Stimulated activated CD4-positive, alpha-beta T cell treated with anti-CD3 and anti-CD28 coated beads, TNF-alpha, amount 100 ng/mL, for 24 hours (primary cell): Measurements from ENCODE around the gene NCKAP5.

Experiments used
- DNase-seq, 3 experiments: peaks; one replicate each; pipeline ENCODE4 v3.0.0-alpha.2; 2020; ENCODE audit warnings: low read depth in 3 of 3

NCKAP5 gene

GRCh38 chr2:133421516-133422324 lies 146.5 kb downstream of the NCKAP5 start:
- DNase-seq, result no peak

- DNase-seq, result no peak
These were observed 147.5 kb downstream of the NCKAP5 start for GRCh38 chr2:133420788-133421187.

DNA sequence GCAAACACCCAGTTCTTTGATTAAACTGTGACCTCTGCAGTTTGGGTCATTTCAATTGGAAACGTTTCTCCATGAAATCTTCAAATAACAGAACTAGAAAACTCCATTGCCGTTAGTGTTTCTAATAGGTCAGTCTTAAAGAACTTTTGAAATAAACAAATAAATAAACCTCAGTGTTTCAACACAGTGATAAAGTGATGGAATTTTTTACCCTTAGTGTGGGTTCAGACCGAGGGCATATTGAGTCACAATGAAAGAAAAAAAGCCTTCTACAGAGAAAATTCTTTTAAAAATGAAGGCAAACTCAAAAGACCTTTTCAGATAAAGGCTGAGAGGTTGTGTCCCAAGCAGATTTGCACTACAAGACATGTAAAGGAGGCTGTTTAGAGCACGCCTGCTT lies 149.6 kb downstream of the NCKAP5 start:
- DNase-seq, result no peak

- DNase-seq, result no peak
These were observed 150.2 kb downstream of the NCKAP5 start for GRCh38 chr2:133418021-133418420.

DNA sequence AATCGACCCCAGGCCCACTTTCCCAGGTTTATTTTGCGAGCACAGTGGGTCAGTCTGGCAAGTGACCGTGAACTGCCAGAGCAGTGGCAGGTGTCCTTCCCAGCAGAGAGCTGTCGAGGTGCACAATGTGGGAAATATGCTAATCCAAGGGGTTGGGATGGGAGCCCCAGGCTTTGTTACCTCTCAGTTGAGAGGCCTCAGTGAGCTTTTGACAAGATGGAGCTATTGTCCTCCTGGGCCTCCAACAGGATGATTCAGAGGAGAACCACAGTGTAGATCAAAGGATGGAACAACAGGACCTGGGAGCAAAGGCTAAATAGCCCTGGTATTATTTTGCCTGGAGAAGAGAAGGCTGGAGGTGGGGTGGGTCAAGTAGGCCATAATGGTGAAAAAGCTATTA lies 150.8 kb downstream of the NCKAP5 start:
- no peak for DNase-seq

DNA sequence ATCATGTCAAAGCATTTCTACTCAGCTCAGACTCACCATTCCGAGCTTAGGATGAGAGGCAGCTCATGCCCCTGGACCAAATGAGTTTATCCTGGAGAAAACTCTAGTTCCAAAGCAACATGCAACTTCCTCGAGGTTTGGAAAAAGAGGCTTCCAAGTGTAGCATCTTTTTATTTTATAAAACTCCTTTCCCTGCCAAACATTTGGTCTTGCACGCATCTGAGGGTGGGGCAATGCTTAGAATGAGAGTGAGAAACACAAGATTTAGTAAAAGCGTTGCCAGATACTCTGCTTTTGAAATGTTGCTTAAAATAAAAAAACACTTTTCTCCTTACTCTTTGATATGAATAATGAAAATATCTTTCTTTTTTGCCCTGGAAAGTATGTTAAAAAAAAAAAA lies 151.5 kb downstream of the NCKAP5 start:
- no peak for DNase-seq

DNA sequence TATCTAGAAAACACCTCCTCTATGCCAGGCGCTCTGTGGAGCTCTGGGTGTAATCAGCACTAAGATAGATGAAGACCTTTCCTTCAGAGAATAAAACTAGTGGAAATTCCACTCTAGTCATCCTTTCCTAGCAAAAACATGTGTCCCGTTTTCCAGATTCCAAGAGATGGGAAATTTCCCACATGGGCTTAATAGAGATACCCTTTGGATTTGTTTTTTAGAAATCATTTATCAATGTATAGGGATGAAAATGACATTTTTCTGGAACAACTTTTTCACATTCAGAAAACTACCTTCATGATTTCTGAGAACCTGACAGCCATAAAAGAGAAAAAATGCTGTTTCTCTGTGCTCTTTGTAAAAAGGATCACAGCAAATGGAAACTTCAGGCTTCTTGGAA lies 152.1 kb downstream of the NCKAP5 start:
- no peak for DNase-seq

GRCh38 chr2:133415210-133415876 lies 152.9 kb downstream of the NCKAP5 start:
- no peak for DNase-seq

GRCh38 chr2:133414486-133415209 lies 153.6 kb downstream of the NCKAP5 start:
- DNase-seq, result no peak

- no peak for DNase-seq
These were observed 154.4 kb downstream of the NCKAP5 start for GRCh38 chr2:133413863-133414262.

GRCh38 chr2:133412694-133413093 lies 155.6 kb downstream of the NCKAP5 start:
- DNase-seq, result no peak

DNA sequence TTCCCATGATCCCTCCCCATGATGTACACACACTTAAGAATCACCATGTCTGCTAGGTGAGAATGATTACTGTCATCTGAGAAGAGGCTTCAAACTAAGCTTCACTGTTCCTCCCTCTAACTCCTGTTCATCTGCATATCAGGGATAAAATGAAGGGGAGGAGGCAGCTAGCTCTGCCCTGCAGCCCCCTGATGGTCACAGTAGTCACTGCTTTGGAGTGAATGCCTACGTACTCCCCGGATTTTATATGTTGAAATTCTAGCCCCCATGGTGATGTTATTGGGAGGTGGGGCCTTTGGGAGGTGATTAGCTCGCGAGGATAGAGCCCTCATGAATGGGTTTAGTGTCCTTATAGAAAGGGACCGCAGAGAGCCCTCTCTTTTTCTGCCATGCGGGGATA lies 156.4 kb downstream of the NCKAP5 start:
- DNase-seq, result no peak

GRCh38 chr2:133411101-133411500 lies 157.2 kb downstream of the NCKAP5 start:
- DNase-seq, result no peak

GRCh38 chr2:133409581-133410285 lies 158.5 kb downstream of the NCKAP5 start:
- DNase-seq, result no peak

- DNase-seq, result no peak
These were observed 159.6 kb downstream of the NCKAP5 start for GRCh38 chr2:133408671-133409070.

DNA sequence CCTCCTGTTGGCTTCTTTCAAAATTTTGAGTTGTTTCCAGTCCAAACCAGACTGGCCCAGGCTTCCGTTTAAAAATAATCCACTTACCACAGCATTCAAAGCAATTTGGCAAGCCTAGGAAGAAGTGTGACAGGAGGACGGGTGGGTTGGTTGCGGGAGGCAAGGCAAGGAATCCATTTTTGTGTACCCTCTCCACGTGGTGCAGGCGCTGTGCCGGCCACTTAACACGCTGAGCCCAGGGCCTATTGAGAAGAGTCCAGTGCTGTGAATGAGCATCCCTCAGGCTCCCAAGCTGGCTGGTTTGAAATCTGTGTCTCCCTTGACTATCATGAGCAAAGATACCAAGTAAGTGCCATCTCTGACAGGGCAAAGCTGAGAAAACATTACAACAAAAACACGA lies 160.9 kb downstream of the NCKAP5 start:
- DNase-seq, result no peak

DNA sequence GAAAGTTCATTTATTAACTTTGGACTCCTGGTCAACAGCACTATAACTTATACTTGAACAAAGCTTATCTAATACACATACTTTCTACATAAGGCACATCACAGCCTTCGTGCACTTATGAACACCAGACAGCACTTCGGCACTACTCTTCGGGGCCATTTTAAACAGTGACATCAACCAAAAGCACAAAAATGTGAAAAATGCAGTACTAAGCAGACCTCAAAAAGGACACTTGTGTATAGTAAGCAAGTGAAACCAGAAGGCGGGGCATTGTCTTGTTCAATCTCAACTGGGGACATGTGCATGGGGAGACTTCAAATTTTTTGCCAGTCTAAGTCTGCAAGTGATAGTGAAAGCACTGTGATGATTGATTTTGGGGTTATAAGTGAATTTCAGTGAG lies 163.0 kb downstream of the NCKAP5 start:
- no peak for DNase-seq

GRCh38 chr2:133400411-133400810 lies 167.9 kb downstream of the NCKAP5 start:
- DNase-seq, result no peak

DNA sequence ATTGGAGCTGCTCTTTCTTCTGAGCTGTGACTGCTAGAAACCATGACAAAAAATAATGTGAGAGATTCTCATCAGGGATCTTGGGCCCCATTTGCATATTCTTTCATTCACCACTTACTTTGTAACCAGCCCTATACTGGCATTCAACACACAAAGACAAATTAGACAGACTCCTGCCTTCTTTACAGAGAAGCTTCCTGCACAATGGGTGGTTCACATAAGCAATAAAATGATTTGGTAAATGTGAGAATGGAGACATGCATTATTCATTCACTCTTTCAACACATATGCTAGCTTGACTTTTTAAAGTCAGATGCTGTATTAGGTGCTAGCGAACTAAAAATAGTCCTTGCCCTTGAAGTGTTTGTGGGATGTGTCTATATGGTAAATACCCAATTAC lies 174.4 kb downstream of the NCKAP5 start:
- DNase-seq, result no peak

DNA sequence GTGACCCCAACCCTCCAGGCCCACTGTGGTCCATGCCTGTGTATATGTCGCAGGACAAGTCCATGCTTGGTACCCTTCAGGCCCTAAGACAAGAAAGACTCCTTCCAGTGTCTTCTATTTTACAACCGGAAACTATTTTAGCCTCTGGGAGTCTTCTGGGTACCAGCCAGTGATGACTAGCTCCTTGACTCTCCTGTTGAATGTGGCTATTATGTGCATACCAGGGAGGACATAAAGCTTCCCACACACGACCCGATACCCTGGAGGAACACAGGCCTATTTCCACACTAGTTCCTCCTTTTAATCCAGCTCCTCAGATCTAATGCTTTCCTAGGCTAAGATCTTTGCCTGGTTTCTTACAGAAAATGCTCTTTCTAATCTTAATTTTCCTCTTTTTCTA lies 178.1 kb downstream of the NCKAP5 start:
- no peak for DNase-seq

DNA sequence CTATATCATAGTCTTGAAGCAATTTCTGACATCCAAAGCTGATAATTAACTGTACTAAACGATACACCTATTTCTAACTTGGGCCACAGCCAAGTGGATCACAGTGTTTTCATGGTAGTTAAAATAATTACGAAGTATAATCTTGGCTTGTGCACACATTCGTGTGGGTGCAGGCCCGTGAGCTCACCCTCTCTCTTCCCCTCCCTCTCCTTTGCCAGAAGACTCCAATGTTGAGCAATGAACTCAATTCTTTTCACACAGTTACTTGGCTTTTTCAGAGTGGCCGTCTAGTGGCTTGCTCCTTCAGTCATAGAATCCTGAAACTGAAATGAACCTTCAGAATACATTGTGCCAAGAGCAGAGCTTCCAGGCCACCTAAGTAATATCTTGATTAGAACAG lies 178.7 kb downstream of the NCKAP5 start:
- no peak for DNase-seq

DNA sequence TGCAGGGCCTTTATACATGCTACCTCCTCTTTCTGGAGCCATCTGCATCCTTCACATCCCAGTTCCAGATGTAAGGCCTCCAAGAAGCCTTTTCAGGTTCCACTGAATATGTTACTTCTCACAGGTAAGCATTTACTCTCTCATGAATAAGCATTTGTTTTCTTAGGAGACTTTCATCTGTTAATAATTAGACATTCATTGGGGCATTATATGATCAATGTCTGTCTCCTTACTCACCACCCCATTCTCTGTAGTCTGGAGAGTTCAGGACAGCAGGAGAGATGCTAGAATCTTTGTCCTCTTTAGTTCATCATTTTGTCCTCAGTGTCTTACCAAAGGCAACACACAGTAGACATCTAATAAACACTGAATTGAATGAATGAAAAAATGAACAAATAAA lies 185.7 kb downstream of the NCKAP5 start:
- DNase-seq, result no peak
